Measurements from ENCODE around the gene SPAG5. TPM values are rescaled to one million over a fixed set of nuclear protein-coding genes. Genes with fewer than 3 reads are reported as not detected.
A peak's percentile ranks its signal among the peaks of the same experiment; 100 is the strongest.
"Not testable (repeated sequence)": the region's sequence is repeated elsewhere in the genome, so short reads cannot be mapped to it uniquely, and the experiment has no call there.

SPAG5 gene
- total RNA-seq, 4 donors from 2014 or later: 5.7 to 13.5 (median 7.0) TPM

DNA sequence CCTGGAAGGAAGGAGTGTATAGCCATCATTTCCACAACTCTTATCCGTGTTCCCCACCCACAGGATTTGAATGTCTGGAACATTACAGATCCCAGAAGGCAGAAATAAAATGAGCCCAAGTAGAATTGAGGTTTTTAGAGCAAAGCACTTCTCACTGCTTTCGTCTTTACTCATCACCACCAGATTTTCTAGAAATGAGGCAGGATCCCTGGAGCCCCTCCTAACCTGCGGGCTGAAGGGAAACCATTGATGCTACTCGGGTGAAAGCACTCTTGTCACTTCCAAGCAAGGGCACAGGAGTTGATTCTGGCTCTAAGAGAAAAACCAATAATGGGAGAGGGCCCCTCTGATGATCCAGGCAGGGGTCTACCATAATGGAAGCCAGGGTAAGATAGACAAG lies 19.3 kb downstream of the SPAG5 start:
- Histone ChIP-seq H3K9me3 (no peaks in the 10 kb centered on the region), H3K36me3 (peaks cover 29% of the 10 kb centered on the region), H3K4me3 (no peak overlapping the region), H3K27me3 (no peaks in the 10 kb centered on the region), H3K27ac (no peak overlapping the region), H3K4me1 (peaks cover 9% of the 10 kb centered on the region)
- TF ChIP-seq POLR2A (IDR thresholded peaks at IDR 0.05) (no peak), POLR2AphosphoS5 (IDR thresholded peaks at IDR 0.05) (no peak), EP300 (IDR thresholded peaks at IDR 0.05) (no peak)
- TF ChIP-seq, protein P1, sequence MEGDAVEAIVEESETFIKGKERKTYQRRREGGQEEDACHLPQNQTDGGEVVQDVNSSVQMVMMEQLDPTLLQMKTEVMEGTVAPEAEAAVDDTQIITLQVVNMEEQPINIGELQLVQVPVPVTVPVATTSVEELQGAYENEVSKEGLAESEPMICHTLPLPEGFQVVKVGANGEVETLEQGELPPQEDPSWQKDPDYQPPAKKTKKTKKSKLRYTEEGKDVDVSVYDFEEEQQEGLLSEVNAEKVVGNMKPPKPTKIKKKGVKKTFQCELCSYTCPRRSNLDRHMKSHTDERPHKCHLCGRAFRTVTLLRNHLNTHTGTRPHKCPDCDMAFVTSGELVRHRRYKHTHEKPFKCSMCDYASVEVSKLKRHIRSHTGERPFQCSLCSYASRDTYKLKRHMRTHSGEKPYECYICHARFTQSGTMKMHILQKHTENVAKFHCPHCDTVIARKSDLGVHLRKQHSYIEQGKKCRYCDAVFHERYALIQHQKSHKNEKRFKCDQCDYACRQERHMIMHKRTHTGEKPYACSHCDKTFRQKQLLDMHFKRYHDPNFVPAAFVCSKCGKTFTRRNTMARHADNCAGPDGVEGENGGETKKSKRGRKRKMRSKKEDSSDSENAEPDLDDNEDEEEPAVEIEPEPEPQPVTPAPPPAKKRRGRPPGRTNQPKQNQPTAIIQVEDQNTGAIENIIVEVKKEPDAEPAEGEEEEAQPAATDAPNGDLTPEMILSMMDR (IDR thresholded peaks at IDR 0.05): no peak
- DNase-seq (ENCODE audit: low spot score in 2 of 2): no peak
- 88% methylated on average over 4 of the region's 4 CpGs for WGBS

DNA sequence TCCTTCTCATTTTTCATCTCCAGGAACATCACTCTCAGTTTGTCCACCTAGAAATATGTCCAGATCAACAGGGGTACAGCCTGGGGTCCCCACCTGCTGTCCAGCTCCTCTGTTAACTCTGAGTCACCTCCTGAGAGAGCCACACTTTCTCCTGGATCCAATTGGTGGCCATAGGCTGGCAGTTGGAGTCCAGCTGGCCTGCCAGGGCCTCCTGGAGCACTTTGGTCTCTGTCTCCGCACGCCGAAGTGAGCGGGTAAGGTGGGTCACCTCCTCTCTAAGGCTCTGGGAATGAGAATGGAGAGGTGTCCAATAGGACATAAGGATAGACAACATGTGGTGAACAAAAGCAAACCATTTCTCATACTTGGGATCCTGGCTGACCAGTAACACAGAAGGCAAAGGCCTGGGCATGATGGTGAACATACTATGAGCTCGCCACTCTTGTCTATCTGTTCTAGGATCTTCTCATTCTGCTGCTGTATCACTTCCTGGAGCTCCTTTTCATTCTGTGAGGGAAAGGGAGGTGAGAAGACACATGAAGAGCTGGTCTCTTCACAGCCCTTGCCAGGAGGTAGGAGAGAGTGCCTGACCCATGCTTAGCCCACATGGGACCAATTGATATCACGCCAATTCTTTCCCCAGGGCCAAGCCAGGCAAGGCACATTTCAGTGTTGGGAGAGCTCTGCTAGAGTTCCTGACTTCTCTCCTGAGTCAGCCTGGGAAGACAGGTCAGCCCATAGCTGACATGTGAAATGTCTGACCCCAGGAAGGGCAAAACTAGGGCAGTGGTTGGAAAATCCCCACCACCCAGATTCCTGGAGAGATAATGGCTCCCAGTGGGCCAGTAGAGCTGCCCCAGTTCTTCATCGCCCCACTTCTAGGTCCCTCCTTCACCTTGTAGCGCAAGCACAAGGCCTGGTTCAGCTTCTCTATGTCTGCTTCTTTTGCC lies 20.3 kb downstream of the SPAG5 start:
- Histone ChIP-seq H3K36me3 (peaks cover 21% of the 10 kb centered on the region), H3K27ac (no peak overlapping the region), H3K9me3 (no peaks in the 10 kb centered on the region), H3K4me3 (no peak overlapping the region), H3K4me1 (peaks cover 9% of the 10 kb centered on the region), H3K27me3 (no peaks in the 10 kb centered on the region)
- no peak for TF ChIP-seq POLR2A (IDR thresholded peaks at IDR 0.05)
- TF ChIP-seq, protein P1 (IDR thresholded peaks at IDR 0.05): no peak
- TF ChIP-seq POLR2AphosphoS5 (IDR thresholded peaks at IDR 0.05): no peak
- no peak for TF ChIP-seq EP300 (IDR thresholded peaks at IDR 0.05)
- 95% methylated on average over 7 of the region's 8 CpGs for WGBS
- DNase-seq (ENCODE audit: low spot score in 2 of 2): no peak

DNA sequence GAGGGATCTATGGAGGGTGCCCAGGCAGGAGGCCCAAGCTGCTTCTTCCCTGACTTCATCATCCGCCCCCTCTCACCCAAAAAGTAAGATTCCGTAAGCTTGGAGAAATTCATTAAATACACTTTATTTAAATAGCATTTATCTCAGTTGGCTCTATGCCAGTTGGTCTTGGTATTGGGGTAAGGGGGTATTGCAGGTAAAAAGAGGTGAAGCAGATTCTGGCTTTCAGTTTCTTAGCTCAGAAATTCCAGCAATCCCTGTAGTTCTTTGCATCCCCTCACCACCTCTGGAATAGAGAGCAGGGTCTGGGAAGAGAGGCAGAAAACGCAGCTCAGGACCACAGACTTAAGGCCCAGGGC lies 21.4 kb downstream of the SPAG5 start:
- Histone ChIP-seq H3K9me3 (no peaks in the 10 kb centered on the region), H3K4me3 (no peak overlapping the region), H3K4me1 (peaks cover 12% of the 10 kb centered on the region), H3K27ac (no peak overlapping the region), H3K36me3 (peaks cover 13% of the 10 kb centered on the region), H3K27me3 (no peaks in the 10 kb centered on the region)
- 92% methylated on average over 3 of the region's 3 CpGs for WGBS
- no peak for DNase-seq (ENCODE audit: low spot score in 2 of 2)
- TF ChIP-seq POLR2A (IDR thresholded peaks at IDR 0.05) (no peak), POLR2AphosphoS5 (IDR thresholded peaks at IDR 0.05) (no peak), EP300 (IDR thresholded peaks at IDR 0.05) (no peak)
- TF ChIP-seq, protein P1 (IDR thresholded peaks at IDR 0.05): no peak

DNA sequence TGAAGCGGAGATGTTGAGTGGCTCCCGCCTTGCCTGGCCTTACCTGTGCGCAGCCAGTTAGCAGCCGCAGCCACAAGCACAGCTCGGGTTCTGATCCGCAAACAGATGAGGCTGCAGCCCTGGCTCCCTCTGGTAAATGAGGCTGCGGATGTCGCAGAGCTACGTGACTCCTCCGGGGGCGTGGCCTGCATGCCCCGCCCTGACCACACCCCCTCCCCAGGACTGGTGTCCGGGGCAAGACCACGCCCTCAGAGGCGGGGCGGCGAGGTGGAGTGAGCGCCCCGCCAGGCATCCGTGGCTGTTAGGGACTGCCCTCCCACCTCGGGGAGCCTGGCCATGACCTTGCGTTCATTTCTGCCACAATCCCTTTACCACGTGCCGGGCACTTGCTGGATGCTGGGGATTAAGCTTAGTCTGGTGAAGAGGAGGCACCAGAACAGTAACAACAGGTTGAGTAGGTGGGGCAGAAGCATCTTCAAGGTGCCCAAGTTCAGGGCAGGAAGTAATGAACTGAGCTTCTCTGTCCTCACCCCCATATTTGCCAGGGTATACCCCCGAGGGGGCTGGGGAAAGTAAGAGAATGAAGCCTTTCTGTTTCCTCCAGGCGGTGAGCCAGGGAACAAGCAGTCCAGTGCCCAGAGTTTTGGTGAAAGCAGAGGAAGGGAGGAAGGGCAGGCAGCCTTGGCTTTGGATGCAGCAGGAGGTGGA lies 21.9 kb downstream of the SPAG5 start, which contains the start of gene ALDOC:
Gene ALDOC, minus strand, starts transcription at position 138 of the 708 bp plus-strand sequence. CDS start 1,363 bp downstream, outside the sequence.
- Histone ChIP-seq H3K4me3 (peak within 1 kb of the TSS; percentile 34), H3K27me3 (no peaks in the 10 kb centered on the region), H3K9me3 (no peaks in the 10 kb centered on the region), H3K36me3 (peaks cover 13% of the 10 kb centered on the region), H3K4me1 (peaks cover 18% of the 10 kb centered on the region), H3K27ac (no peak within 1 kb of the TSS)
- TF ChIP-seq POLR2A (IDR thresholded peaks at IDR 0.05) (peak in 1 of 2 donors; percentile 60), POLR2AphosphoS5 (IDR thresholded peaks at IDR 0.05) (no peak)
- 7% methylated on average over 21 of the region's 26 CpGs for WGBS
- DNase-seq (ENCODE audit: low spot score in 2 of 2): peak; percentile 96

DNA sequence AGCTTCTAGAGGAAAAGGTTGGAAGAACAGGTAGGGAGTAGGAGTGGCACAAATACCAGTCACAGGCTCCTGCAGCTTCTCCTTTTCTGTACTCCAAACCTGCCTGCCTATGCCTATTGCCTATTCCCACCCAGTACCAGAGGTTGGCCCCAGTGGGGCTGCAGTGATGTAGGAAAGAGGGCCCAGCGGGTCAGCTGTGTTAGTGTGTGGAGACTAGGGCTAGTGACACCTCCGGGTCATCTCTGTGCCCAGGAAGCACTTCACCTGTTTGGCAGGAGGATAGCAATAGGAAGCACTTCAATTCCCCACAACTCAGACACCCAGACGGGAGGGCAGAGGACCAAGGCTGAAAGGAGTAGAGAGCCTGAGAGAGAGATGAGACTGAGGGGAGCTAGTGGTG lies 22.8 kb downstream of the SPAG5 start:
- Histone ChIP-seq H3K36me3 (peaks cover 13% of the 10 kb centered on the region), H3K4me1 (peaks cover 19% of the 10 kb centered on the region)
- H3K27me3 ChIP-seq; DNase-seq (ENCODE audit: low spot score in 2 of 2); H3K27ac ChIP-seq; H3K9me3 ChIP-seq; H3K4me3 ChIP-seq: not testable (repeated sequence)
- 70% methylated on average over 3 of the region's 3 CpGs for WGBS

Data from suprapubic skin (tissue), 4 donors.